SK-N-SH (cell line): ENCODE data around the gene CCDC93. TPM values are rescaled to one million over a fixed set of nuclear protein-coding genes. Genes with fewer than 3 reads are reported as not detected.

ENCODE experiments used
- CTCF ChIA-PET: fragments of 300-600, 350-600 bp; formaldehyde crosslinking; extraction: SDS; loops from one replicate; lab custom pipeline; 2021; lab: Yijun Ruan, JAX
- POLR2A ChIA-PET: fragments of 350-600 bp; sonication (Branson Sonifier 250); formaldehyde crosslinking; extraction: SDS; loops from one replicate; lab custom pipeline; 2020; ENCODE audit warnings: antibody characterized with exemption, inconsistent platforms; lab: Yijun Ruan, JAX
- DNase-seq: peaks from one replicate; pipeline ENCODE4 v3.0.0; 2012
- H2AFZ ChIP-seq: fragments of 200-600 bp; sonication (generic); 2 replicates; pipeline ENCODE4 v1.8.1; 2016; ENCODE audit warnings: antibody characterized with exemption, mild to moderate bottlenecking, low read depth
- H3F3A ChIP-seq: fragments of 200-600 bp; sonication (generic); replicated peaks from 2 replicates; pipeline ENCODE3; 2016; ENCODE audit warnings: antibody characterized with exemption, mild to moderate bottlenecking; ENCODE audit not compliant: insufficient read depth
- H3K27ac ChIP-seq, 2 experiments: fragments of 200-500 bp in 1 of 2; fragments of 200-600 bp in 1 of 2; sonication (Bioruptor generic) in 1 of 2; sonication (generic), shearing (Covaris generic) in 1 of 2; 2 replicates each; pipeline versions ENCODE4 v1.5.1 to v1.6.1; 2014 to 2016; ENCODE audit warnings: low read depth in 2 of 2, inconsistent platforms in 1 of 2, low read length in 1 of 2, mild to moderate bottlenecking in 1 of 2, mixed read lengths in 1 of 2
- H3K27me3 ChIP-seq: fragments of 200-600 bp; sonication (generic), shearing (Covaris generic); 2 replicates; pipeline ENCODE4 v1.6.1; 2016; ENCODE audit warnings: mixed run types; ENCODE audit not compliant: insufficient read depth
- H3K36me3 ChIP-seq, 2 experiments: fragments of 200-500 bp in 1 of 2; fragments of 200-600 bp in 1 of 2; sonication (Bioruptor generic) in 1 of 2; sonication (generic) in 1 of 2; replicated peaks in 1 of 2; 2 replicates each; pipeline versions ENCODE3 to v1.5.1; 2014 to 2016; ENCODE audit warnings: low read length in 1 of 2, mild to moderate bottlenecking in 1 of 2; ENCODE audit not compliant: insufficient read depth in 2 of 2, control insufficient read depth in 1 of 2
- H3K4me1 ChIP-seq, 2 experiments: fragments of 200-500 bp in 1 of 2; fragments of 200-600 bp in 1 of 2; sonication (Bioruptor generic) in 1 of 2; sonication (generic), shearing (Covaris generic) in 1 of 2; 2 replicates each; pipeline versions ENCODE4 v1.5.1 to v1.6.1; 2014 to 2016; ENCODE audit warnings: low read depth in 1 of 2, low read length in 1 of 2, mixed run types in 1 of 2; ENCODE audit not compliant: insufficient read depth in 2 of 2, control insufficient read depth in 1 of 2
- H3K4me2 ChIP-seq: fragments of 200-600 bp; sonication (generic), shearing (Covaris generic); 2 replicates; pipeline ENCODE4 v1.6.1; 2017; ENCODE audit warnings: mixed run types
- H3K4me3 ChIP-seq, 2 experiments: fragments of 200-500 bp in 1 of 2; fragments of 200-600 bp in 1 of 2; sonication (Bioruptor generic) in 1 of 2; sonication (generic), shearing (Covaris generic) in 1 of 2; 2 replicates each; pipeline versions ENCODE4 v1.5.1 to v1.8.1; 2014 to 2016; ENCODE audit warnings: low read depth in 2 of 2, inconsistent platforms in 1 of 2, low read length in 1 of 2, mild to moderate bottlenecking in 1 of 2, mixed read lengths in 1 of 2, moderate library complexity in 1 of 2
- H3K79me2 ChIP-seq: fragments of 200-600 bp; sonication (generic); 2 replicates; pipeline ENCODE4 v1.8.1; 2017; ENCODE audit warnings: mild to moderate bottlenecking; ENCODE audit not compliant: insufficient read depth
- H3K9ac ChIP-seq: fragments of 200-600 bp; sonication (generic); 2 replicates; pipeline ENCODE4 v1.6.1; 2017; ENCODE audit warnings: mixed run types
- H3K9me2 ChIP-seq: fragments of 200-600 bp; sonication (generic); 2 replicates; pipeline ENCODE4 v1.6.1; 2017; ENCODE audit warnings: mixed run types
- H3K9me3 ChIP-seq: fragments of 200-600 bp; sonication (generic); 2 replicates; pipeline ENCODE4 v1.6.1; 2017; ENCODE audit warnings: mixed run types, mild to moderate bottlenecking, moderate library complexity
- H4K20me1 ChIP-seq: fragments of 200-600 bp; sonication (generic); 2 replicates; pipeline ENCODE4 v1.6.1; 2017; ENCODE audit warnings: mild to moderate bottlenecking, mixed run types; ENCODE audit not compliant: insufficient read depth
- ELF1 ChIP-seq: IDR thresholded peaks from 2 replicates; pipeline ENCODE4 v1.4.0; 2012
- EP300 ChIP-seq, 2 experiments: IDR thresholded peaks; 2 replicates each; pipeline versions ENCODE4 v1.4.0 to v1.6.1; 2012; ENCODE audit warnings: borderline replicate concordance in 1 of 2, low read depth in 1 of 2, low read length in 1 of 2
- FOSL2 ChIP-seq: IDR thresholded peaks from 2 replicates; pipeline ENCODE4 v1.4.0; 2012; ENCODE audit warnings: low read depth, mild to moderate bottlenecking, moderate library complexity, borderline replicate concordance
- FOXJ3 ChIP-seq: sonication (generic); formaldehyde crosslinking; IDR thresholded peaks from 2 replicates; pipeline ENCODE4 v1.5.1; 2020; ENCODE audit warnings: mild to moderate bottlenecking, missing genetic modification reagents
- FOXM1 ChIP-seq: IDR thresholded peaks from 2 replicates; pipeline ENCODE4 v1.4.0; 2012; ENCODE audit warnings: low read depth, mild to moderate bottlenecking
- GABPA ChIP-seq: IDR thresholded peaks from 2 replicates; pipeline ENCODE4 v1.4.0; 2012; ENCODE audit warnings: low read depth, mild to moderate bottlenecking
- JUND ChIP-seq: IDR thresholded peaks from 2 replicates; pipeline ENCODE4 v1.4.0; 2012
- MEF2A ChIP-seq: IDR thresholded peaks from 2 replicates; pipeline ENCODE4 v1.4.0; 2012; ENCODE audit warnings: low read depth, borderline replicate concordance
- MXI1 ChIP-seq: IDR thresholded peaks from 2 replicates; pipeline ENCODE4 v1.6.1; 2012; ENCODE audit warnings: mild to moderate bottlenecking, low read depth, low read length, improper control_type of control experiment
- NRF1 ChIP-seq: IDR thresholded peaks from 2 replicates; pipeline ENCODE4 v1.6.1; 2012; ENCODE audit warnings: low read depth, mild to moderate bottlenecking, low read length
- POLR2AphosphoS5 ChIP-seq: IDR thresholded peaks from 2 replicates; pipeline ENCODE4 v1.6.1; 2012; ENCODE audit warnings: low read depth, low read length
- RCOR1 ChIP-seq: fragments of 150-350 bp; IDR thresholded peaks from 2 replicates; pipeline ENCODE4 v1.6.1; 2017; ENCODE audit warnings: antibody characterized with exemption, low read length
- RFX5 ChIP-seq: IDR thresholded peaks from 2 replicates; pipeline ENCODE4 v1.6.1; 2012; ENCODE audit warnings: mild to moderate bottlenecking, improper control_type of control experiment, low read length
- RXRA ChIP-seq: IDR thresholded peaks from 2 replicates; pipeline ENCODE4 v1.4.0; 2012; ENCODE audit warnings: low read depth, mild to moderate bottlenecking, borderline replicate concordance
- SIN3A ChIP-seq: IDR thresholded peaks from 2 replicates; pipeline ENCODE4 v1.6.1; 2012; ENCODE audit warnings: low read depth, mild to moderate bottlenecking, low read length, moderate library complexity, borderline replicate concordance
- TAF1 ChIP-seq: IDR thresholded peaks from 2 replicates; pipeline ENCODE4 v1.6.1; 2012; ENCODE audit warnings: low read depth, mild to moderate bottlenecking, low read length, moderate library complexity, borderline replicate concordance
- TCF12 ChIP-seq: IDR thresholded peaks from 2 replicates; pipeline ENCODE4 v1.4.0; 2012
- USF2 ChIP-seq: fragments of 150-350 bp; IDR thresholded peaks from 2 replicates; pipeline ENCODE4 v1.6.1; 2017; ENCODE audit warnings: antibody characterized with exemption, low read length, low read depth, borderline replicate concordance
- YY1 ChIP-seq: IDR thresholded peaks from 2 replicates; pipeline ENCODE4 v1.4.0; 2012; ENCODE audit warnings: low read depth, mild to moderate bottlenecking
- ZBTB33 ChIP-seq: IDR thresholded peaks from 2 replicates; pipeline ENCODE4 v1.4.0; 2012; ENCODE audit warnings: low read depth, borderline replicate concordance
- WGBS: methylation state at CpG from one replicate; pipeline ENCODE4 v1.1.6; 2017; ENCODE audit warnings: low lambda C conversion rate; 5-methylcytosine and 5-hydroxymethylcytosine counted together
- polyA plus RNA-seq, 3 experiments: library from polyadenylated mRNA; depleted of rRNA; stranded (reverse); fragments of >200 nt; gene quantifications; 2 replicates each; pipeline ENCODE4 v1.2.3, GENCODE V29; 2012
- TF ChIP-seq, protein P1 (sequence below): IDR thresholded peaks from 2 replicates; pipeline ENCODE4 v1.6.1; 2012; ENCODE audit warnings: mild to moderate bottlenecking, low read depth, low read length, moderate library complexity

Gene CCDC93
- polyA plus RNA-seq, 1 of the 3 experiments (the other 2 are of a cell fraction) = 11.7 TPM

- H2AFZ ChIP-seq = no peak overlapping the region
- H3K79me2 ChIP-seq = peaks cover 15% of the 10 kb centered on the region; the same call in 1 of the 2 replicates
- DNase-seq = no peak
- no peaks in the 10 kb centered on the region for H3K9me2 ChIP-seq
- H3K4me1 ChIP-seq = no peaks in the 10 kb centered on the region; a peak in 2 of 4 replicates
- 77% methylated on average over 3 of the region's 3 CpGs for WGBS
- no peak overlapping the region for H3K9ac ChIP-seq
- no peak overlapping the region for H3K4me2 ChIP-seq
- no peaks in the 10 kb centered on the region for H3F3A ChIP-seq
- TF ChIP-seq RXRA = no peak
- TF ChIP-seq TCF12 = no peak
- TF ChIP-seq ELF1 = no peak
- no peak for TF ChIP-seq GABPA
- no peak for TF ChIP-seq FOXM1
- no peak for TF ChIP-seq SIN3A
- H4K20me1 ChIP-seq = no peaks in the 10 kb centered on the region; the same call in 1 of the 2 replicates
- H3K9me3 ChIP-seq = no peaks in the 10 kb centered on the region
- no peaks in the 10 kb centered on the region for H3K27me3 ChIP-seq
- no peak overlapping the region for H3K27ac ChIP-seq
- ChIA-PET CTCF (interaction anchor here (0.8 to 2.8 kb wide), 5 partner anchors 10 to 183 kb away, joined by 3 to 10 read pairs (median 3); partner anchors contain the start of gene DDX18), POLR2A (no interaction called here)
- peaks cover 74 to 85% of the 10 kb centered on the region in 2 experiments for H3K36me3 ChIP-seq
- H3K4me3 ChIP-seq = no peak overlapping the region
Measured at GRCh38 chr2:117997872-117998454, 15.9 kb downstream of the CCDC93 start.

GRCh38 chr2:117996525-117996924, 17.3 kb downstream of the CCDC93 start:
- Histone ChIP-seq H3K36me3 (peaks cover 70 to 80% of the 10 kb centered on the region in 2 experiments), H3K9me3 (no peaks in the 10 kb centered on the region), H2AFZ (no peak overlapping the region), H3F3A (no peaks in the 10 kb centered on the region), H3K4me3 (no peak overlapping the region), H3K4me1 (no peaks in the 10 kb centered on the region; a peak in 2 of 4 replicates), H4K20me1 (no peaks in the 10 kb centered on the region; the same call in 1 of the 2 replicates), H3K4me2 (no peak overlapping the region), H3K27me3 (no peaks in the 10 kb centered on the region), H3K79me2 (peaks cover 5% of the 10 kb centered on the region; the same call in 1 of the 2 replicates), H3K27ac (no peak overlapping the region), H3K9ac (no peak overlapping the region), H3K9me2 (no peaks in the 10 kb centered on the region)
- no peak for DNase-seq
- 81% methylated on average over 3 of the region's 3 CpGs for WGBS
- ChIA-PET CTCF (interaction anchor here (0.6 to 1.7 kb wide), 6 partner anchors 36 to 227 kb away, joined by 3 to 4 read pairs (median 4); no protein-coding TSS in a partner anchor), POLR2A (no interaction called here)
- no peak for TF ChIP-seq MEF2A
- no peak for TF ChIP-seq FOXM1
- TF ChIP-seq FOXJ3 = no peak
- no peak for TF ChIP-seq YY1
- TF ChIP-seq FOSL2 = no peak
- no peak for TF ChIP-seq ZBTB33
- TF ChIP-seq RXRA = no peak
- TF ChIP-seq, protein P1, sequence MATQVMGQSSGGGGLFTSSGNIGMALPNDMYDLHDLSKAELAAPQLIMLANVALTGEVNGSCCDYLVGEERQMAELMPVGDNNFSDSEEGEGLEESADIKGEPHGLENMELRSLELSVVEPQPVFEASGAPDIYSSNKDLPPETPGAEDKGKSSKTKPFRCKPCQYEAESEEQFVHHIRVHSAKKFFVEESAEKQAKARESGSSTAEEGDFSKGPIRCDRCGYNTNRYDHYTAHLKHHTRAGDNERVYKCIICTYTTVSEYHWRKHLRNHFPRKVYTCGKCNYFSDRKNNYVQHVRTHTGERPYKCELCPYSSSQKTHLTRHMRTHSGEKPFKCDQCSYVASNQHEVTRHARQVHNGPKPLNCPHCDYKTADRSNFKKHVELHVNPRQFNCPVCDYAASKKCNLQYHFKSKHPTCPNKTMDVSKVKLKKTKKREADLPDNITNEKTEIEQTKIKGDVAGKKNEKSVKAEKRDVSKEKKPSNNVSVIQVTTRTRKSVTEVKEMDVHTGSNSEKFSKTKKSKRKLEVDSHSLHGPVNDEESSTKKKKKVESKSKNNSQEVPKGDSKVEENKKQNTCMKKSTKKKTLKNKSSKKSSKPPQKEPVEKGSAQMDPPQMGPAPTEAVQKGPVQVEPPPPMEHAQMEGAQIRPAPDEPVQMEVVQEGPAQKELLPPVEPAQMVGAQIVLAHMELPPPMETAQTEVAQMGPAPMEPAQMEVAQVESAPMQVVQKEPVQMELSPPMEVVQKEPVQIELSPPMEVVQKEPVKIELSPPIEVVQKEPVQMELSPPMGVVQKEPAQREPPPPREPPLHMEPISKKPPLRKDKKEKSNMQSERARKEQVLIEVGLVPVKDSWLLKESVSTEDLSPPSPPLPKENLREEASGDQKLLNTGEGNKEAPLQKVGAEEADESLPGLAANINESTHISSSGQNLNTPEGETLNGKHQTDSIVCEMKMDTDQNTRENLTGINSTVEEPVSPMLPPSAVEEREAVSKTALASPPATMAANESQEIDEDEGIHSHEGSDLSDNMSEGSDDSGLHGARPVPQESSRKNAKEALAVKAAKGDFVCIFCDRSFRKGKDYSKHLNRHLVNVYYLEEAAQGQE = no peak
- TF ChIP-seq SIN3A = no peak
- TF ChIP-seq RFX5 = no peak
- no peak for TF ChIP-seq RCOR1
- no peak for TF ChIP-seq JUND
- no peak for TF ChIP-seq NRF1
- no peak for TF ChIP-seq EP300 (IDR thresholded peaks at IDR 0.05; ENCODE audit: borderline replicate concordance in 1 of 2, low read depth in 1 of 2, low read length in 1 of 2)
- TF ChIP-seq USF2 = no peak
- no peak for TF ChIP-seq TAF1
- TF ChIP-seq POLR2AphosphoS5 = no peak
- no peak for TF ChIP-seq MXI1
